Fibroblast of skin of back (primary cell): ENCODE measurements around the gene SMIM14.
"Not testable (repeated sequence)": the region's sequence is repeated elsewhere in the genome, so short reads cannot be mapped to it uniquely, and the experiment has no call there.

ENCODE experiments used
- DNase-seq: peaks from one replicate; pipeline ENCODE4 v3.0.0-alpha.2; 2013

Gene SMIM14

DNA sequence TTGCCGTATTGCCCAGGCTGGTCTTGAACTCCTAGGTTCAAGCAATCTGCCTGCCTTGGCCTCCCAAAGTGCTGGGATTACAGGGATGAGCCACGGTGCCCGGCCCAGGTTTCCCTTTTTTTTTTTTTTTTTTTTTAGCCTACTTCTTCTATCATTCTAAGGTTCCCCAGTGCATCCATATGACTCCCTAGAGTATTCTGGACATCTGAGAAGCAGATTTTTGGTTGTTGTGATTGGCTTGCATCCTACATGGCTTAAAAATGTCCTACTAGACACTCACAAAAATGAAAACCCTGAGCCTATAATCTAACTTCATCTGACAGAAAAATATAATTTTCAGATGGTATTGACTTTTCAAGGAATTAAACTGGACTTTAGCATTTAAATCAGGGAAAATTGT lies 41.7 kb downstream of the SMIM14 start:
- peak; percentile 58 for DNase-seq

DNA sequence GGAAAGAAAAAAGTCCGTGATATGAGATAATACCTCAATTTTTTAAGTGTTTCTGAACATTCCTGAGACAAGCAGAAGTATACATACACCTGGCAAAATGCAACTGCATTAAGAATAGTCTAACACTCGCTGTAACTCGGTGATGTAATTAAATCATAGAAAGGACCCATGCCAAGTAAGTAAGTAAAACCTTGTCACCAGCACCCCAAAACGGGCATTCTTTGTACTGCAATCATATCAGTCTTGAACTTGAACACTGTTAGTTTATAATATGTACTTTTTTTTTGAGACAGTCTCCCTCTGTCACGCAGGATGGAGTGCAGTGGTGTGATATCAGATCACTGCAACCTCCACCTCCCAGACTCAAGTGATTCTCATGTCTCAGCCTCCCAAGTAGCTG lies 47.4 kb downstream of the SMIM14 start:
- DNase-seq, result no peak

GRCh38 chr4:39587881-39588280 lies 50.8 kb downstream of the SMIM14 start:
- DNase-seq, result peak; percentile 93

DNA sequence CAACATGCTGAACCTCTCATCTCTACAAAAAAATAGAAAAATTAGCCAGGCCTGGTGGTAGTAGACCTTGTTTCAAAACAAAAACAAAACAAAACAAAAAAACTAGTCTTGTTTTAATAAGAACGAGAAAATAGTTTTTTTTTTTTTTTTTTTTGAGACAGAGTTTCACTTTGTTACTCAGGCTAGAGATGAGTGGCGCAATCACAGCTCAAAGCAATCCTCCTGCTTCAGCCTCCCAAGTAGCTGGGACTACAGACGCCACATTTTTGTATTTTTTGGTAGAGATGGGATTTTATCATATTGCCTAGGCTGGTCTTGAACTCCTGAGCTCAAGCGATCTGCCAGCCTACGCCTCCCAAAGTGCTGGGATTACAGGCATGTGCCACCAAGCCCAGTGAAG lies 63.7 kb downstream of the SMIM14 start:
- DNase-seq, result no peak

DNA sequence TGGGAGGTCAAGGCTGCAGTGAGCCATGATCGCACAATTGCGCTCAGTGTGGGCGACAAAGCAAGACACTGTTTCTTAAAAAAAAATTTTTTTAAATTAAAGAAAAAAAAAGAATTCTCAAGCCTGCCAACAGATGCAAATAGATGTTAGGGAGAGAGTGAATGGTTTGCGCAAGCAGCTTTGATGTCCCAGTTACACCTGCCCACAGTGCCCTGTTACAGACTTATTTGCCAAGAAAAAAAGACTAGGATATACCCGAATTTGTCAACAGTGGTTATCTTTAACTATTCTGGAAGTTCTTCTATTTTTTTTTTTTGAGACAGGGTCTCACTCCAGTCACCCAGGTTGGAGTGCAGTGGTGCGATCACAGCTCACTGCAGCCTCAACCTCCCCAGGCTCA lies 67.2 kb downstream of the SMIM14 start:
- DNase-seq, result no peak

DNA sequence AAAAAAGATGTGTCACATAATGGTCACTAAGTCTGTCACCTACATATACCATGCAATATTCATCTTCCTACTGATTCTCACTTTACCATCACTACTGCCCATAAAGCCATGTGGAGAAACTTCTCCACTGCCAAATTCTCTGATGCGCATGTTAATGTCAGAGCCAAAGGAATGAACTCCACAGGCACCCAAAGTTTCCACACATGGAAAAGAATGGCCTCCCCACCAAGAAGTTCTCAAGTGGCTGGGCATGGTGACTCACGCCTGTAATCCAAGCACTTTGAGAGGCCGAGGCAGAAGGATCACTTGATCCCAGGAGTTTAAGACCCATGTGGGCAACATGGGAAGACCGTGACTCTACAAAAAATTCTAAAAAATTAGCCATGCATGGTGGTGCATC lies 67.6 kb downstream of the SMIM14 start:
- DNase-seq, result peak; percentile 47

GRCh38 chr4:39569209-39569608 lies 69.5 kb downstream of the SMIM14 start:
- DNase-seq, result no peak

DNA sequence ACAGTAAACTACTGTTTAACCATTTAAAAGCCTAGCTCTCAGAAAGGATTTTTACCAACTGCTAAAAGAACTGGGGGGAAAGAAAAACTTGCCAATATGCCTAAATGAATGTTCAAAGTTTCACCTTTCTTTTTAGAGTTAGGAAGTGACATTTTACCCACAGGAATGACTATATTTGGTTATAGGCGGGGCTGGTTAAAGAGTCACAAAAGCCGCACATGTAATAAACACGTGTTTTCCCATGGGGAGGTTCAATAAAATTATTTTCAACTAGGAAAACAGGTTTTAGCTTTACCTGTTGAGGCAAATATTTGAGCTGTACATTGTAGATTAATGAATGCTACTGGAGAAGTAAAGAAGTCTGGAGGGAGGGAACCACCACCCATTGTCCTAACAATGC lies 69.9 kb downstream of the SMIM14 start:
- DNase-seq, result no peak

DNA sequence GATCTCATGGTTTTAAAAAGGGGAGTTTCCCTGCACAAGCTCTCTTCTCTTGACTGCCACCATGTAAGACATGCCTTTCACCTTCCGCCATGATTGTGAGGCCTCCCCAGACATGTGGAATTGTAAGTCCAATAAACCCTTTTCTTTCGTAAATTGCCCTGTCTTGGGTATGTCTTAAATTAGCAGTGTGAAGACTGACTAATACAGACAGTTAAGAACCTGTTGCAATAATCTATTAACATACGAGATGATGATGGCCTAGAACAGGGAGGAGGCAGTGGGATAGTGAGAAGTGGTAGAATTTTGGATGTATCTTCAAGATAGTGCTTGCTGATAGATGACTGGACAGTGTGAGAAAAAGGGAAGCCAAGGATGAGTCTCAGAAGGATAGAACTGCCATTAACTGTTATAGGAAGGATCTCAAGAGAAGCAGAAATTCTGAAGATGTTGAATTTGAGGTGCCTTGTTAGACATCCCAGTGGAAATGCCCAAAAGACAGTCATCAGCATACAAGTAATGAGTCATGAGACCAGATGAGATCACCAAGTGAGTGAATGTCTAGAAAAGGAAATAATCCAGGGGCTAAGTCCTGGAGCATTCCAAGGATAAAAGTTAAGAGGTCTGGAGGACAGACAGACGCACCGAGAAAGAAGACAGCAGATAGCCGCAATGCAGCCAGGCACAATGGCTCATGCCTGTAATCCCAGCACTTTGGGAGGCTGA lies 72.6 kb downstream of the SMIM14 start:
- peak; percentile 97 for DNase-seq

GRCh38 chr4:39563346-39563847 lies 75.3 kb downstream of the SMIM14 start:
- no peak for DNase-seq

DNA sequence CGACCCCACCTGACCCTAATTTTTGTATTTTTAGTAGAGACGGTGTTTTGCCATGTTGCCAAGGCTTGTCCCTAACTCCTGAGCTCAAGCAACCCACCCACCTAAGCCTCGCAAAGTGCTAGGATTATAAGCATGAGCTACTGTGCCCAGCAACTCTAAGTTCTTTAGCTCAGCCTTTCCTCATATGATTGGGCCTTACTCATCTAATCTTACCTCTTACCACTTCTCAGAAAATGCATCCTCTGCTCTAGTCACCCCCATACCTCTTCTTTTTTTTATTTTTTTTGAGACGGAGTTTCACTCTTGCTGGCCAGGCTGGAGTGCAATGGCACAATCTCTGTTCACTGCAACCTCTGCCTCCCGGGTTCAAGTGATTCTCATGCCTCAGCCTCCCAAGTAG lies 75.9 kb downstream of the SMIM14 start:
- DNase-seq, result no peak

GRCh38 chr4:39559626-39560025 lies 79.0 kb downstream of the SMIM14 start:
- no peak for DNase-seq

DNA sequence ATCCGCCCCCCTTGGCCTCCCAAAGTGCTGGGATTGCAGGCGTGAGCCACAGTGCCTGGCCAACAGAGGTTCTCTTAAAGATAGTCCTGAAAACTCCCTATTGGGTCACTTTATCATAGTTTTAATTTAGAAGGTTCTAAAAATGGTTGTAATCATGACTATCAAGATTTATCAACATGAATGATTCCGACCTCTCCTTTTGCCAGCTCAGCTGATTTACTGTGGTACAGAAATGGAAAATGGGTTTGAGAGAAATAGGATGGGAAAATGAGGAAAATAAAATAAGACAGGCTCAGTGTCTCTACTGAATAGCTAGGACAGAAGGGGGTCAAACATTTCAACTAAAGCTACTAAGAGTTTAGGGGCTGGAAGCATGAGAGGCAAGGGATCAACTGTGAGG lies 83.2 kb downstream of the SMIM14 start:
- DNase-seq, result no peak

- peak; percentile 69 for DNase-seq
Observed at GRCh38 chr4:39548425-39549067, 90.1 kb downstream of the SMIM14 start.

DNA sequence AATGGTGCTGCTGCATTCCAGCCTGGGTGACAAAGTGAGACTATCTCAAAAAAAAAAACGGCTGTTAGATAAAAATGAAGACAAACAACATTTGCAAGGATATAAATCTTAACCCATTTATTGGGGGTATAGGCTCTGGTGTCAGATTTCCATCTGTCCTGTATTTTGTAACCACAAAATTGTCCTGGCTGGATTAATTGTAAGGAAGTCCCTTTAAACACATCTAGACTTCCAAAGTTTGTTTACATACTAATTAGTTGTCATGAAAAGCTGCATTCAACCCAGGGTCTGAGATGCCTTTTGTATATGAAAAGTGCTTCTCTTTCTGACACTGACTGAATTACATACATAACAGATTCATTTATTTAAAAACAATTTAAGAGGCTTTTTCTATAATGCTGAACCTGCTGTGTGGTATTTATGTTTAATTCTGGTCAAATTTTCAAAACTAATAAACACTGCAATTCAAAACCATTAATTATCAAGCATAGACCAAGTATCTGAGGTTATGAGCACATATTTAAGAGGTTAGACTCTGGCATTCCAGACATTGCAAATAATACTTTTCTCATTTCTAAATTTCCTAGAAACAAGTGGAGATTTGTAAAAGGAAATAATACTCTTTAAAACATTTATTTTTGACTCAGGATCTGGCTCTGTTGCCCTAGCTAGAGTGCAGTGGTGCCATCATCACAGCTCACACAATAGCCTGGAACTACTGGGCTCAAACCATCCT lies 93.9 kb downstream of the SMIM14 start:
- peak; percentile 36 for DNase-seq

DNA sequence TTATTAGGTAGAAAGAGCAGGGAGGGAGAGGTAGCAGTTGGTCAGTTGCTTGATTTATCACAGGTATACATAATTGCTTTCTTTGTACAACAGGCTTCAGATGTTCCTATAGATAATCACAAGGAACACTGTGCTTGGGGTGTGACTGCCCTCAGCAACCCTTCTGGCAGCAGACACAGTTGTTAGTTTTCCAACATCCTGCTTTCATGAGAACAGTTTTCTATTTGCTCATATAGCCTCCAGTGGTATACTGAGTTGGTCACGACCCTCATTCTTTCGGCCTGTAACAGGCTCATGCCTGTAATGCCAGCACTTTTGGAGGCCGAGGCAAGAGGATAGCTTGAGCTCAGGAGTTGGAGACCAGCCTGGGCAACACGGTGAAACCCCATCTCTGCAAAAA lies 94.6 kb downstream of the SMIM14 start:
- DNase-seq, result not testable (repeated sequence)

DNA sequence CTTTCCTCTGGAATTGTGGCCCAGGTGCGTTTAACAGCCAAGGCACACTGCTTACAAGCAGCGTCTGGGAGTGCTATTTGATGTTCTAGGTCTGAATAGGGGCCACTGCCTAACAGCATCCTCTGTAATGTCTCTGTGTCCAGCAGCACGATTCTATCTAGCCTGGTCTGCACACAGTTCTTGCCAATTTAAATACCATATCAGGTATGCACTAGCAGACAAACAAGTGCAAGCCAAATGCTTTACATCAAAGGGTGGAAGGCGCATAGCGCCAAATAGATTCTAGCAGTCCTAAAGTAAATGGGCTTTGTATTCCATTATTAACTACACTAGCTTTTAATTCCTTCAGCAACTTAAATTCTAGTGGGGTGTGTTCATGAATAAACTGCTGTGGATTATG lies 95.6 kb downstream of the SMIM14 start:
- DNase-seq, result no peak

GRCh38 chr4:39542611-39543012 lies 96.1 kb downstream of the SMIM14 start:
- DNase-seq, result no peak

- no peak for DNase-seq
Observed at GRCh38 chr4:39541987-39542610, 96.6 kb downstream of the SMIM14 start.

- DNase-seq, result no peak
Observed at GRCh38 chr4:39539089-39539611, 99.5 kb downstream of the SMIM14 start.

- DNase-seq, result no peak
Observed at GRCh38 chr4:39533541-39533940, 105.1 kb downstream of the SMIM14 start.

- not testable (repeated sequence) for DNase-seq
Observed at GRCh38 chr4:39532237-39532636, 106.4 kb downstream of the SMIM14 start.

DNA sequence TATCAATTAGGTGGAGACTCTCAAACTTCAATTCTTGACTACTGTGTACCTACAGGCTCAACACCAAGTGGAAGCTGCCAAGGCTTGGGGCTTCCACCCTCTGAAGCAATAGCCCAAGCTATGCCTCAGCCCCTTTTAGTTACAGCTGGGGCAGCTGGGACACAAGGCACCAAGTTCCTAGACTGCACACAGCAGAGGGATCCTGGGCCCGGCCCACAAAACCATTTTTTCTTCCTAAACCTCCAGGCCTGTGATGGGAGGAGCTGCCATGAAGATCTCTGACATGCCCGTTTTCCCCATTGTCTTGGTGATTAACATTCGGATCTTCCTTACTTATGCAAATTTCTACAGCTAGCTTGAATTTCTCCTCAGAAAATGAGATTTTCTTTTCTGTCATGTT lies 108.0 kb downstream of the SMIM14 start:
- no peak for DNase-seq
